Left colon (tissue), 2 donors: ENCODE measurements around the gene OLFM1. TPM values are rescaled to one million over a fixed set of nuclear protein-coding genes. Genes with fewer than 3 reads are reported as not detected.

Source experiments
- ATAC-seq: fragments of 200-7000 bp; cut with Tn5 transposase; one replicate; pipeline ENCODE4 v1.9.1; 2020; ENCODE audit warnings: mild to moderate bottlenecking, moderate library complexity
- DNase-seq, 2 donors: peaks; one replicate each; pipeline ENCODE4 v3.0.0-alpha.2; 2020
- intact Hi-C, 2 donors: fragments of 100-400 bp; cut with DNase I in 1 of 2; cut with micrococcal nuclease in 1 of 2; formaldehyde crosslinking; loops; one replicate each; pipeline versions ENCODE4 v1.11.2 to v1.14.0; 2022; cut with DNase I, micrococcal nuclease
- total RNA-seq, 2 donors: library from RNA; stranded (reverse); fragmentation: NEBNext Ultra II Directional; extraction: Animal tissue kit (Norgen Biotek cat#: 25700); gene quantifications; one replicate each; pipeline ENCODE4 v1.2.1, GENCODE V29; 2021
- donor health status: DM: no; HTN: no; CAD: no.
- donor health status: DM: yes; HTN: yes; CAD: no.

Gene OLFM1
- total RNA-seq, 2 donors from 2014 or later: 6.0 to 7.8 TPM

DNA sequence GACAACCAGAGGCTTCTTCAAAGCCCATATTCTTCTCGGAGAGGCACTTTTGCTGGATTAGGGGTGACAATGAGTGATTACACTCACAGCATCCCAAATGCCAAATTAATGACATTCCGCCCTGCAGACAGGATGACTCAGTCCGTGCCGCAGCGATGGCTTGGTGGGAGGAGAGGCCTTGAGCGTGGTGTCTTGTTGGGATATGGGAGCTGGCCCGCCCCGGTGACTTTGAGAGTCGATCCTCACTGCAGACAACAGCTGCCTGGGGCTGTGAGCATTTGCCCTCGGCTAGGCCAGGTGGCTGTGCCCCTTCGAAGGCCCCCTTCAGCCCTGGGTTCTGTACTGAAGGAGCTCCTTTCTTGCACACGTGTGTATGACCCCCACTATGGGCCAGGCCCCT lies 29.8 kb downstream of the OLFM1 start:
- intact Hi-C loops: no loop called here
- ATAC-seq (no peak), DNase-seq (no peak)

DNA sequence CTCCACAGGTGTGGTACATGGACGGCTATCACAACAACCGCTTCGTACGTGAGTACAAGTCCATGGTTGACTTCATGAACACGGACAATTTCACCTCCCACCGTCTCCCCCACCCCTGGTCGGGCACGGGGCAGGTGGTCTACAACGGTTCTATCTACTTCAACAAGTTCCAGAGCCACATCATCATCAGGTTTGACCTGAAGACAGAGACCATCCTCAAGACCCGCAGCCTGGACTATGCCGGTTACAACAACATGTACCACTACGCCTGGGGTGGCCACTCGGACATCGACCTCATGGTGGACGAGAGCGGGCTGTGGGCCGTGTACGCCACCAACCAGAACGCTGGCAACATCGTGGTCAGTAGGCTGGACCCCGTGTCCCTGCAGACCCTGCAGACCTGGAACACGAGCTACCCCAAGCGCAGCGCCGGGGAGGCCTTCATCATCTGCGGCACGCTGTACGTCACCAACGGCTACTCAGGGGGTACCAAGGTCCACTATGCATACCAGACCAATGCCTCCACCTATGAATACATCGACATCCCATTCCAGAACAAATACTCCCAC lies 32.1 kb downstream of the OLFM1 start:
- ATAC-seq (no peak), DNase-seq (no peak)
- intact Hi-C loops: no loop called here

DNA sequence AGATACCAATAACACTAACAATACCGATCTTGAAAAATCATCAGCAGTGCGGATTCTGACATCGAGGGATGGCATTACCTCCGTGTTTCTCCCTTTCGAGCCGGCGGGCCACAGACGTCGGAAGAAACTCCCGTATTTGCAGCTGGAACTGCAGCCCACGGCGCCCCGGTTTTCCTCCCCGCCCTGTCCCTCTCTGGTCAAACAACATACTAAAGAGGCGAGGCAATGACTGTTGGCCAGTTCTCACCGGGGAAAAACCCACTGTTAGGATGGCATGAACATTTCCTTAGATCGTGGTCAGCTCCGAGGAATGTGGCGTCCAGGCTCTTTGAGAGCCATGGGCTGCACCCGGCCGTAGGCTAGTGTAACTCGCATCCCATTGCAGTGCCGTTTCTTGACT lies 32.8 kb downstream of the OLFM1 start:
- DNase-seq: no peak
- intact Hi-C loops: no loop called here
- no peak for ATAC-seq

DNA sequence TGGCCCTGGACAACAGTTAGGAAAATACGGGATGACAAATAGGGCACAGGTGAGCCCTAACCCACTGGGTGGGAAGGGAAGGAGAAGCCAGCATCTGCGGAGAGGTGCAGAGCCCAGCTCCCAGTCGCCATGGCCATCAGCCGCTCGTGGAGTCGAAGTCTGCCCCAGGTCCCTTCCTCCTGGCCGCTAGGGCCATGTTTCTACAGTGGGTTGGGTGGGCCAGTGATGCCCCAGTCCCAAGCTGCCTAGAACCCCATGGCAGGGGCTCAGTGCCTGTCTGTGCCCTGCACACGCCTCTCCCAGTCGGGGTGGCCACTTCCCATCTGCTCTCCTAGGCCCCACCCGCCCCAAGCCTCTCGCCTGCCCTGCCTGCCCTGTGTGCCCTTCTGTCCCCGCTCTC lies 34.8 kb downstream of the OLFM1 start:
- DNase-seq (no peak), ATAC-seq (no peak)
- intact Hi-C loops: no loop called here

DNA sequence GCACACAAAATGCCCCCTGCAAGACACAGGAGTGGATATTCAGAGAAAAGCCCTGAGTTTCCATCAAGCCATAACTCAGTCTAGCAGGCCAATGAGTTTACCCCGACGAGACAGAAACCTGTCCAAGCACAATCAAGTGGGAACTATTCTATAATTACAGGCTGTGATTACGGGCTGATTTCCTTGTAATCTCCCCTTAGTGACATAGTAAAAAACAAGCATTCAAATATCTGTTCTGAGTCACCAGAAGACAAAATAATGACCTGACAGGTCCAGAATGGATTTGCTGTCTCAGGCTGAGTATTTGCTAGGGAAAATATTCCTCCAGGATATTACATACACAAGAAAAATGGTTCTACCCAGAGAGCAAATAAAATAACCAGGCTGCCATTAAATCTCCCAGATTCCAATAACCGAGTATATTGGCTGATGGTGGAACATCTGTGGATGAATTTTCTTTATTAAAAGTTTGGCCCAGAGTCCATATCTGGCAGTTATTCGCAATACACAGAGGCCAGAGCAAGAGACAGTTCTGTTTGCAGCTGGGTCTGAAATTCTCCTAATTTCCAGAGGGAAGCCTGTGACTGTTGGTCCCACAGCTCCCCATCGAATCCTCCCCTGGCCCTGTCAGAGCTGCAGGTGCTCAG lies 35.8 kb downstream of the OLFM1 start:
- no peak for ATAC-seq
- intact Hi-C loops: no loop called here

DNA sequence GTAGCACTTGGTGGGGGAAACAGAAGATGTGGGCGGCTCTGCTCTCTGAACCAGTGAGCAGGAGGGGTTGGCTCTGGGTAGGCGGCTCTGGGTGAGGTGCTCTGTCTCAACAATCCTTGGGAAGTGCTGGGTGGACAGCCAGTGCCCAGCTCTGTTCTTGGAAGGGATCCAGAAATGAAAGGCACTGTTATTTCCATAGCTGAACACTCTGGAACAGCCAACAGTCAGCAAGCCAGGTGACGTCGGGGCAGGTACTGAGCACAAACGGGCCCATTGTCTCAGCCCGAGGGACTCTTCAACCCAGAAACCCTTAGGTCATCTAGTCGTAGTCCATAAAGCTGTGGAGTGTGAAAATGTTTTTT lies 36.3 kb downstream of the OLFM1 start:
- DNase-seq: no peak
- ATAC-seq: no peak
- intact Hi-C loops: no loop called here

More for the DNA sequence above, 35.8 kb downstream of the OLFM1 start:
- DNase-seq: no peak

DNA sequence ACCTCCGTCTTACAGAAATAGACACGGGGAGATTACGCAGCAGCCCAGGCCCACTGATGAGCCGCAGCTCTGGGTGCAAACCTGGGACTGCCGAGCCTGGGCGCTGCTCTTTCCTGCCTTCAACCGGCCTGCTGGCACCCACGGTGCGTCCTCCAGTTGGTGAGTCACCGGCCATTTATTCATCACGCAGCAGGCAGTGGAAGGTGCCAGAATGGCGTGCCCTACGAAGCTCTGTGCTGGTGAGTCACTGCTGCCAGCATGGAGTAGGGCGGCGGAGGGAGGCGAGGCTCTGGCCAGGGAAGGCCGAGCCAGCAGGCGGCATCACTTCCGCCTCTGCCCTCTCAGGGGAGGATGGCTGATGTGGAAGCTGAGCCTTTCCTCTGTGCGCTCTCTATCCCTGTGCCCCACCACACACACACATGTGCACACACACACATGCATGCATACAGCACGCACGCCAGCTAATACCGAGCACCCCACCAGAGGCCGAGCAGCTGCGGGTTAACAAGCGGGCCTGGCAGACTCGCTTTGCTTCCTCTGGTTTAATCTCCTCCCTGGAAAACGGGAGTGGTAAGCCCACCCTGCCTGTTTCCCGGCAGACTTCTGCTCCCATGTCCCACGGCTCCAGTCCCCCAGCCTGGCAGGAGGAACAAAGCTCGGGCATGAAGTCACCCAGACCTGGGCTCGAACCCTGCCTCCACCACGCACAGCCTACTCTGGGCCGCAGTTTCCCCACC lies 39.2 kb downstream of the OLFM1 start:
- no peak for DNase-seq
- intact Hi-C loops: no loop called here
- no peak for ATAC-seq

DNA sequence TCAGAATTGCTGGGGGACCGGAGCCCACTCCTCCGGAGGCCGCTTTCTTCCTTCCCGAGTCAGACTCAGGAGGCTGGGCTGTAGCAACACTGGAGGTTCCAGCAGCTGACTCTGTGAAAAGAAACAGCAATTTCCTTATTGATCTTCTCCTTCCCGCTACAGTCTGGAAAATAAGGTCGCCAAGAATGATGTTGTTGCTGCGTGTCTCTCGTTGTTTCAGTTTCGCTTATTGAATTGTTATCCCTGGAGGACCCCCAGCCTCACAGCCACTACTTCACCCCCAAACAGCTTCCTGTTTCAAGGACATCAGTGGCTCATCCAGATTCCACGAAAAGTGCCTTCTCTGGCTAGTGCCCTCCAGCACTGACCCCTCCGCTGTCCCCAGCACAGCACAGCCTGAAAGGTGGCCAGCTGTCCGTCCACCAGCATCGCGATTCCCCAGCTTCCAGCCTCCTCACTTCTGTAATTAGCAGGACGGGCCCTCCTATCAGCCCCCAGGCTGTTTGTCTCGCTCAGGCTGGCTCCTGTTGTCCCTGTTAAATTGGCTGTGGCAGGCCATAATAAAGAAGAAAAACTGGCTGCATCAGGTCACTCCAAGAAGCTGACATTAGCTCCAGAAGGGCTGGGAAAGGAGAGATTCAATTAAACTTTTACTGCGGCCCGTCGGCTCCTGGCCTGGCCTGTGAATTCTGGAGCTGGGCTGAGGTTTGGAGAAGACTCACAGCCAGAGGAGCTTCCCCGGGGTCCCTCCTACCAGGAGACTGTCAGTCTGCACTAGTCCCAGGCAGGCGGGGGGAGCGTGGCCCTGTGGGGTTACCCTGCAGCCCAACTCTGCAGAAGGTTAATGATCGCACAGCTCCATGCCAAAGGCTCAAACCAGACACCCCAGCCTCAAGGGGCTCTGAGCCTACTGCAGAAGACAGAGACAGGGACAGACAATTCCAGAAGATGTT lies 40.5 kb downstream of the OLFM1 start:
- intact Hi-C loops: no loop called here

DNA sequence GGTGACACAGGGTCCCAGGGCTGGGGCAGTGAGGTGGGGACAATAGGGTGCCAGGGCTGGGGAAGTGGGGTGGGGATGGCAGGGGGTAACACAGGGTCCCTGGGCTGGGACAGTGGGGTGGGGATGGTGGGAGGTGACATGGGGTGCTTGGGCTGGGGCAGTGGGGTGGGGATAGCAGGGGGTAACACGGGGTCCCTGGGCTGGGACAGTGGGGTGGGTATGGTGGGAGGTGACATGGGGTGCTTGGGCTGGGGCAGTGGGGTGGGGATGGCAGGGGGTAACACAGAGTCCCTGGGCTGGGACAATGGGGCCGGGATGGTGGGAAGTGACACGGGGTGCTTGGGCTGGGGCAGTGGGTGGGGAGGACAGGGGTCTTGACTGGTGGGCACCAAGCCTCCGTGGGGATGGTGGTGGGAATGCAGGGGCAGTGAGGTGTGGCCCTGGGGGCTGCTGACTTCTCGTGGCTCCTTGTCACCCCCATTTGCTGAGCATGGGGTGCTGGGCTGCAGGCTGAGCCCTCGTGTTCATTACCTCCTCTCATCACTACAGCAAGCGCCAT lies 41.7 kb downstream of the OLFM1 start:
- intact Hi-C loops: no loop called here
- no peak for DNase-seq
- ATAC-seq: no peak

More for the DNA sequence above, 40.5 kb downstream of the OLFM1 start:
- ATAC-seq (no peak), DNase-seq (no peak)

DNA sequence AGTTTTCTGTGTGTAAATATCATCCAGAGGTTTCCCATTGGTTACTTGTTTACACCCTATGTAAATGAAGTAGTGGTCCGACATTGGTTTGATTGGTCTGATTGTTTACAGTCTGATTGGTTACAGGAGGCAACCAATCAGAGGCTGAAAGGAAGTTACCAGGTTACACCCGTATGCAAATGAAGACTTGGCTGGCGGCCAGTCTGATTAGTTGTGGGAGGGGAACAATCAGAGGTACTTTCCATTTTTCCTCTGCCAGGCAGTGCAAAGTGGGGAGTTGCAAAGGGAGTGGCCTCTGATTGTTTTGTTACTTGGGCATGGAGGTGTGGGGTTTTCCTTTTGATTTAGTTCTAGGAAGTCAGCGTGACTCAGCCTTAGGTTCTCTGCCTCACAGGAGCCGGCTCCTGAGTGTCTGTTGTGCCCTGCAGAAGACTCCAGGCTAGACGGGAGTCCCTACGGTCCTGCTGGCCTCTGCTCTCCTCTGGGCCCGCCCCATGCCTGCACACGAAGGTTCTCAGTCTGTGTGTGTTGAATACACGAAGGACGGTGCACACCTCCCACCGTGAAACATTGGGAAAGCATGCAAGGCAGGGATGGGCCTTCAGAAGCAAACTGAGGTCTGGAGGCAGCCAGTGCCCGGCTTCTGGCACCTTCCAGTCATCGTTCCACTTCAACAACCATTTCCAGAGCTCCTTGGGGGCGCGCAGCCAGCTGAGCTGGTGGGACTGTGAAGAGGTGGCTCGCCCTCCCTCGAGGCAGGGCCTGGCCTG lies 42.9 kb downstream of the OLFM1 start:
- peak; percentile 76 for ATAC-seq
- intact Hi-C loops: no loop called here
- DNase-seq: peak; percentile 51 to 53

DNA sequence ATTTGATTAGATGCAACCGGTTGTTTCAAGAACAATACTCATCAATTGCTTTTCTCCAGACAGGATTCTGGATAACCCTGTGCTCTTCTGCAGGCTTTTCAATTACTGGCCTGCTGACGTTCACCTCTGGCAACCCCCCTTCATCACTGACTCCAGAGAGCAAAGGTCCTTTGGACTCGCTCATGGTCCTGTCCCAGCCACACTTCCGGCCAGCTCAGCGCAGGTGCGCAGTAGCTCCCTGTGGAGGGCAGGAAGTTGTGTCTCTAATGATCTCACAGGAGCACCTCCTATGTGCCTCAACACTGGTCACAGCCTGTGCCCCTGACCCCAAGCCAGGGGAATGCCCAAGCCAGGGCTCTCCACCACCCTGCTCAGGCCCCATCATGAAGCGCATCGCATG lies 44.0 kb downstream of the OLFM1 start:
- DNase-seq (no peak), ATAC-seq (no peak)
- intact Hi-C loops: no loop called here

DNA sequence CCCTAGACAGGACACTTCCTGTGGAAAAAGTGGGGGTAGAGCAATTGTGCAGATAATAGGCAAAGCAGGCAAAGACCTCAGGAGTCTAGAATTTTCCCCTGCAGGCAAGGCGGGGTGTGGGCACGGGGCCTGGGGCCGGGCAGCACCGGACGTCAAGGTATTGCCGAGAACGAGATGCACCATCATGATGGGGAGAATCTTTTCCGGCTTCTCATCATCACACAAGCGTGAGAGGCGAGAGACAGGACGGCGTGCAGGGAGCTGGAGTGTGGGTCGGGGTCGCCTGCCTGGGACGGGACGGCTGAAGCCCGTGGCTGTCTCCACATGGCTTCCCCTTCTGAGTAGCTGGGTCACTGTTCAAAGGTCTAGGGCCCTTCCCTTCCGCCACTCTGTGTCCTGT lies 44.5 kb downstream of the OLFM1 start:
- ATAC-seq (no peak), DNase-seq (no peak)
- intact Hi-C loops: no loop called here

DNA sequence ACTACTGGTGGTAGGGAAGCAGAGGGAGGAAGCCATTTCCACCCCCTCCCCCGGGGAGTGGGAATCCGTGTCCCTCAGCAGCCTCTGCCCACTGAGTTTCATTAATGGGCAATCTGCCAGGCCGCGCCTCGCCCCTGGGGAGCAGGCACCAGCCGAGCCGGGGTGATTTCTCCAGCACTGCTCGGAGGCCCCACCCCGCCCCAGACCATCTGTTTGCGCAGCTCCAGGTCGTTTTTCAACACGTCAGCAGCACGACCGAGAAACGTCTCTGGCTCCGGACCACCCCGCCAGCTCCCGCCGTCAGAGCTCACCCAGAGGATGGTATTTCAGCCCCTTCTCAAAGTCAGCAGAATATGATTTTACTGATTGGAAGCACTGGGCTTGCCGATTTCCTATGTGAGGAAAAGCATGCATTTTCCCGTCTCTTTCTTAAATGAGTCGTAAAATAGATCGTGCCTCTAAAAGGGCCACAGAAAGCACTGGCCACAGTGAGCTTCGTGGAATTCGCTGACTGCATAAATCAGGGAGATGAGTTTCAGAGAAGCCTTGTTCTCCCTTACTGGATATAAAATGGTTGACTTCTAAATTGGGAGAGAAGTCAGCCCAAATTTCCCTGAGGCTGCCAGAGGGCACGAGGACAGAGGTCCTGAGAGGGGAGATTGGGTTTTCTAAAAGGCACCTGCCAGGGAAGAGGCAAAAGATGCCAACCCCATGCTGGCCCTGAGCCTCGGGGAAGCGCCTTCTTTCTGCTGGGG lies 47.0 kb downstream of the OLFM1 start:
- ATAC-seq (no peak), DNase-seq (no peak)
- intact Hi-C loops: no loop called here

DNA sequence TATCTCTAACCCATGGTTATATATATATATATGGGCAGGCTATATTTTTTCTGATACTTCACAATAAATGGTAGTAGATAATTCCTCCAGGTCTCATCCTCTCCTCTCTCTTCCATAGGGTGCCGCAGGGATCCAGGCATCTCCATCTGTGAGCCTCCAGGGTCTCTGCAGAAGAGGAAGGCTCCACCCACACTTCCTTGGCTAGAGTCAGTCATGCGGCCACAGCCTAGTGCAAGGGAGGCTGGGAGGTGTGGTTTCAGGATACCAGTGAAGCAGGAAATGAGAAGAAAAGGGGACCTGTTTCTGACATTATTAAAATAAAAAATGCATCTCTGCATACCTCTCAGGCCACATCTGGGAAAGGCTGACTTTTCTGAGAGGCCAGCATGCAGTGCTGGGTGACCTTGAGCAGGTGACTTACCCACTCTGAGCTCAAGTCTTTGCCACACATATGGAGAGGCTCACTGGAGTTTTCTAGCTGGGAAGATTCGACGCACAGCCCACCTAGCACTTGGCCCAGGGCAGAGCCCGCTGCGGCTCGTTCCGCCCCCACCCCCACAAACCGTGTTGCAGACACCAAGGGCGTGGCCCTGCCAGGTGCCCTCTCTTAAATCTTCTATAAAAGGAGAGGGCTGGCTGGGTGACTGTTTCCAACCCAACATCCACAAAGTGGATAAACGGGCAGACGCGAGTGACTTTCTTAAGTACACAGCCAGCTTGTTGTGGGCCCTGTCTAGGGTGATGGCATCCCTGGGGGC lies 47.9 kb downstream of the OLFM1 start:
- DNase-seq (no peak), ATAC-seq (no peak)
- intact Hi-C loops: no loop called here

DNA sequence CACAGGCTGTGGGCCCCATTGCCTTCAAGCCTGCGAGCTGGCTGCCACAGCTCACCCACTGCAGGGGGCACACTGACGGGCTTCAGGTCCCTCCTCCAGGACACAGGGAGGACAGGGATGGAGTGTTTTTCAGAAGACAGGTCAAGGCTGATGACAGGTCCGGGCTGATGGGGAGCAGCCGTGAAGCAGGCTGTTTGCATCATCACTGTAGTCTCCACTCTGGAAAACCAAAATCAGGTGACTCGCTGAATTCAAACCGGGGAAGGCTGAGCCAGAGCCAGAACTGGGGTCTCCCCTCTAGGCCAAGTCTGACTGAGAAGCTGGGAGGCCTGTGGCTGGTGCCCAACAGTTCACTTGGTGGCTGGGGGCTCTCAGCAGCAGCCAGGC lies 48.5 kb downstream of the OLFM1 start:
- DNase-seq (no peak), ATAC-seq (no peak)
- intact Hi-C loops: no loop called here

DNA sequence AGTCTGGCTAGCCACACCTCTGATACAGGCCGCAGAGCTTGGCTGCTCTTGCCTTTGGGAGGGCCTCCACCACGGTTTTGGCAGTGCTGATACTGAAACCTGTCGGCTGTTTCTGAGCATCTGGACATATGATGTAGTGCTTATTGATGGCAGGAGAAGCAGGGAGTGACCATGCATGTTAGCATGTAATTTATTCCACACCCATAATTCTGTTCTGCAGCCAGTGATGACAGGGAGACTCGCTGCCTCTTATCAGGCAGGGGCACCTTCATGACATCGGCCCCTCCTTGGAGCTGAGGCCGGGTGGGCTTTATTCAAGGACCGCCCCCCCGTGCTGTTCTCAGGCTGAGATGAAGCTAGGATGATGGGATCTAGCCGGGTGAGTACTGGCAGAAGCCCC lies 49.0 kb downstream of the OLFM1 start:
- ATAC-seq: no peak
- intact Hi-C loops: no loop called here
- no peak for DNase-seq
